Lung (tissue), 12 donors: ENCODE data around the gene TAT. TPM values are rescaled to one million over a fixed set of nuclear protein-coding genes. Genes with fewer than 3 reads are reported as not detected.

ENCODE experiments used
- ATAC-seq: fragments of 200-7000 bp; cut with Tn5 transposase; one replicate; pipeline ENCODE4 v1.9.1; 2020; ENCODE audit warnings: moderate number of reproducible peaks; ENCODE audit not compliant: insufficient read depth, low FRiP score
- DNase-seq, 3 donors: peaks; one replicate each; pipeline ENCODE4 v3.0.0-alpha.2; 2013 to 2017
- H3K27ac ChIP-seq, 2 donors: one replicate each; pipeline ENCODE4 v1.5.1; 2013; ENCODE audit warnings: mild to moderate bottlenecking in 2 of 2, moderate library complexity in 2 of 2, control low read depth in 1 of 2, inconsistent platforms in 1 of 2, low read depth in 1 of 2, low read length in 1 of 2
- H3K27me3 ChIP-seq, 3 donors: one replicate each; pipeline ENCODE4 v1.5.1; 2013; ENCODE audit warnings: low read length in 2 of 3; ENCODE audit not compliant: control insufficient read depth in 3 of 3, insufficient read depth in 3 of 3
- H3K36me3 ChIP-seq, 4 donors: one replicate each; pipeline ENCODE4 v1.5.1; 2013; ENCODE audit warnings: low read length in 4 of 4, mild to moderate bottlenecking in 1 of 4, moderate library complexity in 1 of 4; ENCODE audit not compliant: control insufficient read depth in 4 of 4, insufficient read depth in 4 of 4
- H3K4me1 ChIP-seq, 5 donors: one replicate each; pipeline ENCODE4 v1.5.1; 2013; ENCODE audit warnings: low read length in 5 of 5, mild to moderate bottlenecking in 2 of 5, moderate library complexity in 1 of 5; ENCODE audit not compliant: control insufficient read depth in 5 of 5, insufficient read depth in 5 of 5
- H3K4me3 ChIP-seq: one replicate; pipeline ENCODE4 v1.5.1; 2013; ENCODE audit warnings: mild to moderate bottlenecking, control low read depth, moderate library complexity
- H3K9ac ChIP-seq, 2 donors: one replicate each; pipeline ENCODE4 v1.5.1; 2013; ENCODE audit warnings: low read length in 2 of 2, control low read depth in 1 of 2; ENCODE audit not compliant: insufficient read depth in 1 of 2
- H3K9me3 ChIP-seq, 4 donors: one replicate each; pipeline ENCODE4 v1.5.1; 2013; ENCODE audit warnings: low read length in 3 of 4, mild to moderate bottlenecking in 1 of 4, moderate library complexity in 1 of 4; ENCODE audit not compliant: control insufficient read depth in 4 of 4, insufficient read depth in 3 of 4
- WGBS, 2 donors: extraction: QIAGEN DNeasy Blood & Tissue Kit; methylation state at CpG; one replicate each; pipeline ENCODE4 v1.1.7; 2013; 5-methylcytosine and 5-hydroxymethylcytosine counted together
- polyA plus RNA-seq, 2 donors: library from polyadenylated mRNA; stranded (reverse); fragments of 200-250 nt; gene quantifications; one replicate each; pipeline ENCODE4 v1.2.1, GENCODE V29; 2013
- total RNA-seq, 2 donors: library from RNA; depleted of rRNA in 1 of 2; stranded (reverse); fragments of >200 nt in 1 of 2; gene quantifications; one replicate each; pipeline ENCODE4 v1.2.1, GENCODE V29; 2014 to 2021
- TF ChIP-seq, protein P1 (sequence below): IDR thresholded peaks from 2 replicates; pipeline ENCODE4 v1.5.1; 2012; ENCODE audit warnings: mild to moderate bottlenecking; ENCODE audit errors: control extremely low read depth, extremely low read depth
- donor health status: control.
- donor health status: control.
- donor health status: Bipolar disorder and iron deficiency.
- donor health status: healthy.
- donor health status: DM: yes; HTN: yes; CAD: no.

Gene TAT
- total and polyA plus RNA-seq, 4 donors = 0.14 to 0.74 (median 0.26) TPM; not detected in 1

DNA sequence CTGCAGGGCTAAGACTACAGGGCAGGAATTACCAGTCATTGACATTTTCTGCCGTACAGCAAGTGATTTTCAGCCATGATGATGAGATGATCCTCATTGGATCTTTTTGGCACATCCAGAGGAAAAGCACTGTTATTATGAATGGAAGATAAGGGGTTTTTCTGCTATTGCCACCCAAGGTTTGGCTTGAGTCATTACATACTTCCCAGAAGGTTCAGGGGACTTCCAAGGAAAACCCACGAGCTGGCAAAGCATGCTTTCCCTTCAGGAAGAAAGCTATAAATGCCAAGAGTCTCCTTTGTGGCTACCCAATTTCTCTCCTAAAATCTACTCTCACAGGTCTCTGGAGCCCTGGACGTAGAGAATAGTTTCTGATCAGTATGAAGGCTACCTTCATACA, 44.5 kb downstream of the TAT start:
- Histone ChIP-seq H3K36me3 (no peaks in the 10 kb centered on the region), H3K4me3 (no peak overlapping the region), H3K9ac (no peak overlapping the region), H3K4me1 (no peaks in the 10 kb centered on the region), H3K27ac (no peak overlapping the region), H3K27me3 (no peaks in the 10 kb centered on the region), H3K9me3 (no peaks in the 10 kb centered on the region)
- TF ChIP-seq, protein P1, sequence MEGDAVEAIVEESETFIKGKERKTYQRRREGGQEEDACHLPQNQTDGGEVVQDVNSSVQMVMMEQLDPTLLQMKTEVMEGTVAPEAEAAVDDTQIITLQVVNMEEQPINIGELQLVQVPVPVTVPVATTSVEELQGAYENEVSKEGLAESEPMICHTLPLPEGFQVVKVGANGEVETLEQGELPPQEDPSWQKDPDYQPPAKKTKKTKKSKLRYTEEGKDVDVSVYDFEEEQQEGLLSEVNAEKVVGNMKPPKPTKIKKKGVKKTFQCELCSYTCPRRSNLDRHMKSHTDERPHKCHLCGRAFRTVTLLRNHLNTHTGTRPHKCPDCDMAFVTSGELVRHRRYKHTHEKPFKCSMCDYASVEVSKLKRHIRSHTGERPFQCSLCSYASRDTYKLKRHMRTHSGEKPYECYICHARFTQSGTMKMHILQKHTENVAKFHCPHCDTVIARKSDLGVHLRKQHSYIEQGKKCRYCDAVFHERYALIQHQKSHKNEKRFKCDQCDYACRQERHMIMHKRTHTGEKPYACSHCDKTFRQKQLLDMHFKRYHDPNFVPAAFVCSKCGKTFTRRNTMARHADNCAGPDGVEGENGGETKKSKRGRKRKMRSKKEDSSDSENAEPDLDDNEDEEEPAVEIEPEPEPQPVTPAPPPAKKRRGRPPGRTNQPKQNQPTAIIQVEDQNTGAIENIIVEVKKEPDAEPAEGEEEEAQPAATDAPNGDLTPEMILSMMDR = no peak
- DNase-seq (no peak), ATAC-seq (no peak)
- 67 to 83% methylated on average over 3 of the region's 3 CpGs for WGBS, 2 donors

DNA sequence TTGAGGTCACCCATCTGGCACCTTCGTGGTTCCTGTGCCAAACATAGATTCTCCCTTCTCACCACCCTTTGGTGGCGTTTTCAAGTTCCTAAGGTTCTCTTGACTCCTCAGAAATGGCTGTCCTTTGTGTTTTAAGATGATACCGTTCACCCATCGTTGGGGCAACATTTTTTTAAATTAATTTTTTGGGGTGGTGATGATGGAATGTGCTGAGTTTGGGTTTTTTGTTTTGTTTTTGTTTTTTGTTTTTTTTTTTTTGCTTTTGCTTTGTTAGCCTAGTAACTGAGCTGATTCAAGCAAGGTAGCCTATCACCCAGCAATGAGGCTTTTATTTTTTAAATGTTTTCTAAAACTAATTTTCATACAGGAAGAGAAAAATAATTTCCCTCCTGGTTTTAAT, 48.0 kb downstream of the TAT start:
- 80 to 82% methylated on average over 4 of the region's 4 CpGs for WGBS, 2 donors
- Histone ChIP-seq H3K9me3 (no peaks in the 10 kb centered on the region), H3K27me3 (peaks cover 0 to 14% (median 6%) of the 10 kb centered on the region in 3 donors), H3K9ac (no peak overlapping the region), H3K27ac (no peak overlapping the region), H3K4me1 (peaks cover 0 to 1% (median 0%) of the 10 kb centered on the region in 5 donors), H3K36me3 (no peaks in the 10 kb centered on the region), H3K4me3 (no peak overlapping the region)
- no peak for ATAC-seq
- no peak for DNase-seq
- TF ChIP-seq, protein P1 = no peak

DNA sequence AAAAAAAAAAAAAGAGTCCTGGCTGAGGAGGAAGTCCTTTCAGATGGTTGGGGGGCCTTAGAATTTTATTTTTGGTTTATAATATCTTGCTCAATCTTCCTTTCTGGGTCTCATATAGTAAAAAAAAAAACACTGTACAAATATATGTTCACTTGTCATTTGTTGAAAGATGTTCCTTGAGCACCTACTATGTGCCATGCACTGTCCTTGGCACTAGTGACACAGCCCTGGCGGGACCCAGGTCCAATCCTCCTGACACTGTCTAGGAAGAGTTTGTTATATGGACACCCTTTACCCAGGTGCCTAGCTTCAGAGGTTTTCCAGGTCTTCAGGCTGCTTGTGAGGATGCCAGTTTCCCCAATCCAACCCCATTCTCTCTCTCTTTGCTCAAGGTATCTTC, 48.6 kb downstream of the TAT start:
- Histone ChIP-seq H3K9me3 (no peaks in the 10 kb centered on the region), H3K4me3 (no peak overlapping the region), H3K4me1 (peaks cover 0 to 1% (median 0%) of the 10 kb centered on the region in 5 donors), H3K9ac (no peak overlapping the region), H3K36me3 (no peaks in the 10 kb centered on the region), H3K27ac (no peak overlapping the region), H3K27me3 (peaks cover 0 to 14% (median 6%) of the 10 kb centered on the region in 3 donors)
- no peak for ATAC-seq
- TF ChIP-seq, protein P1 = no peak
- 93 to 98% methylated on average over 1 of the region's 1 CpG for WGBS, 2 donors
- DNase-seq = no peak

DNA sequence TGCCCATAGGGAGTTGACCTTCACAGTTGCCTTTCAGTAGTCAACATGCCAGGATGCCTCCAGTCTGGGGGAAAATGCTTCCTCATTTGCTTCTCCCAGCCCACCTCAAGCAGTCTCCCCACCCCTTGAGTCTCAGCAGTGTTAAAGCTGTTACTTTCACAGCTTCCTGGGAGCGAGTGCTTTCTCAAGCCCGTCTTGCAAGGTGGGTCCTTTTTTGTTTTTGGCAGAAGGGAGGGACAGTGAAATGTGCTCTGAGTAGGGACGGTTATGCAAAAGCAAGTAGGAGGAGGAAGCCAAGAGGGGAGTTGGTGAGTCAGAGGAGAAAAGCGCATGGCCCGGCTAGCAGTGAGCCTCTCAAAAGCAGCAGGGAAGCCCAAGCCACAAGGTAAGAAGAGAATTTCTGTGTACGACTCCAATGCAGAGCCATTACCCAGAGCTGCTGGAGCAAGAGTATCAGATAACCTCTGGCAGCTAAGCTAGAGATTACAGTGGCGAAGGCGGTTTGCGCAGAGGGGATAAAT, 50.7 kb downstream of the TAT start, which contains the start of gene CHST4:
CHST4 (plus strand) TSS at position 316 of the 521 bp plus-strand sequence. CDS start 10,252 bp downstream, outside the sequence.
- H3K9me3 ChIP-seq = no peaks in the 10 kb centered on the region
- H3K4me1 ChIP-seq = peaks cover 0 to 1% (median 0%) of the 10 kb centered on the region in 5 donors
- peaks cover 0 to 14% (median 6%) of the 10 kb centered on the region in 3 donors for H3K27me3 ChIP-seq
- H3K36me3 ChIP-seq = no peaks in the 10 kb centered on the region
- no peak within 1 kb of the TSS for H3K4me3 ChIP-seq
- H3K9ac ChIP-seq = no peak within 1 kb of the TSS
- peak in 2 of 3 donors; percentile 2 to 6 for DNase-seq
- H3K27ac ChIP-seq = peak within 1 kb of the TSS in 1 of 2 donors; percentile 4
- ATAC-seq = peak; percentile 71
- TF ChIP-seq, protein P1 = no peak
- WGBS, 2 donors = 16 to 35% methylated on average over 9 of the region's 9 CpGs
